ENCODE measurements around the gene SLC47A1.
"Not testable (repeated sequence)": the region's sequence is repeated elsewhere in the genome, so short reads cannot be mapped to it uniquely, and the experiment has no call there.

SLC47A1 gene

GRCh38 chr17:19561697-19562318 is 28.2 kb downstream of the SLC47A1 start:
- DNase-seq, result no peak

- no peak for DNase-seq
Measured at GRCh38 chr17:19565817-19566575, 32.3 kb downstream of the SLC47A1 start.

- no peak for DNase-seq
Measured at GRCh38 chr17:19567216-19568015, 33.8 kb downstream of the SLC47A1 start.

- DNase-seq, result no peak
Measured at GRCh38 chr17:19568016-19568350, 34.3 kb downstream of the SLC47A1 start.

- DNase-seq, result no peak
Measured at GRCh38 chr17:19569785-19570543, 36.3 kb downstream of the SLC47A1 start.

GRCh38 chr17:19570544-19571062 is 36.9 kb downstream of the SLC47A1 start:
- no peak for DNase-seq

- DNase-seq, result no peak
Measured at GRCh38 chr17:19573075-19573474, 39.4 kb downstream of the SLC47A1 start.

- DNase-seq, result no peak
Measured at GRCh38 chr17:19574956-19575355, 41.3 kb downstream of the SLC47A1 start.

GRCh38 chr17:19578545-19578944 is 44.9 kb downstream of the SLC47A1 start:
- DNase-seq, result no peak

- DNase-seq, result no peak
Measured at GRCh38 chr17:19579192-19579761, 45.6 kb downstream of the SLC47A1 start.

- DNase-seq, result no peak
Measured at GRCh38 chr17:19579867-19580565, 46.4 kb downstream of the SLC47A1 start.

GRCh38 chr17:19580566-19580920 is 46.9 kb downstream of the SLC47A1 start:
- DNase-seq, result not testable (repeated sequence)

GRCh38 chr17:19582152-19582551 is 48.5 kb downstream of the SLC47A1 start:
- DNase-seq, result not testable (repeated sequence)

GRCh38 chr17:19583871-19584270 is 50.2 kb downstream of the SLC47A1 start:
- DNase-seq, result no peak

- no peak for DNase-seq
Measured at GRCh38 chr17:19590451-19590850, 56.8 kb downstream of the SLC47A1 start.

GRCh38 chr17:19590912-19591551 is 57.4 kb downstream of the SLC47A1 start:
- DNase-seq, result no peak

GRCh38 chr17:19592316-19592715 is 58.7 kb downstream of the SLC47A1 start:
- DNase-seq, result no peak

GRCh38 chr17:19596869-19597268 is 63.2 kb downstream of the SLC47A1 start:
- DNase-seq, result no peak

GRCh38 chr17:19610311-19610710 is 76.7 kb downstream of the SLC47A1 start:
- DNase-seq, result no peak

GRCh38 chr17:19610879-19611278 is 77.2 kb downstream of the SLC47A1 start:
- no peak for DNase-seq

GRCh38 chr17:19613979-19614378 is 80.3 kb downstream of the SLC47A1 start:
- no peak for DNase-seq
